K562 (cell line): ENCODE data around the gene SPINT4. TPM values are rescaled to one million over a fixed set of nuclear protein-coding genes. Genes with fewer than 3 reads are reported as not detected.
A peak's percentile ranks its signal among the peaks of the same experiment; 100 is the strongest.

Experiments used
- CREB1 ChIP-seq, 2 experiments: sonication (generic) in 1 of 2; formaldehyde crosslinking in 1 of 2; IDR thresholded peaks; 2 replicates each; pipeline versions ENCODE4 v1.6.1 to v1.8.0; 2012 to 2022; ENCODE audit warnings: inconsistent platforms in 1 of 2, mild to moderate bottlenecking in 1 of 2, missing genetic modification reagents in 1 of 2, moderate library complexity in 1 of 2
- CREM ChIP-seq: IDR thresholded peaks from 2 replicates; pipeline ENCODE4 v1.6.1; 2014; ENCODE audit warnings: antibody characterized with exemption, low read depth
- FOXA1 ChIP-seq: fragments of 450-650 bp; IDR thresholded peaks from 2 replicates; pipeline ENCODE4 v1.6.1; 2016; ENCODE audit warnings: mild to moderate bottlenecking, borderline replicate concordance
- MAFK ChIP-seq: IDR thresholded peaks from 2 replicates; pipeline ENCODE4 v1.6.1; 2011; ENCODE audit warnings: low read length, improper control_type of control experiment
- NR2C2 ChIP-seq, 2 experiments: fragments of 200-800 bp in 1 of 2; sonication (Bioruptor generic) in 1 of 2; sonication (generic) in 1 of 2; formaldehyde crosslinking in 1 of 2; IDR thresholded peaks; 2 replicates each; pipeline versions ENCODE4 v1.6.1 to v1.8.0; 2016 to 2022; ENCODE audit warnings: mild to moderate bottlenecking in 1 of 2, missing compliant biosample characterization in 1 of 2, missing genetic modification characterization in 1 of 2, missing genetic modification reagents in 1 of 2
- PHB2 ChIP-seq: fragments of 450-650 bp; IDR thresholded peaks from 2 replicates; pipeline ENCODE4 v1.6.1; 2017; ENCODE audit warnings: low read depth
- RAD51 ChIP-seq: fragments of 450-650 bp; IDR thresholded peaks from 2 replicates; pipeline ENCODE4 v1.7.1; 2016; ENCODE audit warnings: low read depth, mild to moderate bottlenecking, borderline replicate concordance
- RBM14 ChIP-seq: fragments of 200-400 bp; formaldehyde crosslinking; IDR thresholded peaks from 2 replicates; pipeline ENCODE4 v1.6.1; 2018; ENCODE audit warnings: low read depth, mild to moderate bottlenecking, low read length, moderate library complexity, borderline replicate concordance; ENCODE audit not compliant: insufficient read depth
- REST ChIP-seq, 2 experiments: fragments of 450-650 bp; formaldehyde crosslinking in 1 of 2; IDR thresholded peaks; 2 replicates each; pipeline versions ENCODE4 v1.4.0 to v1.6.1; 2014 to 2020; ENCODE audit warnings: mild to moderate bottlenecking in 2 of 2, borderline replicate concordance in 1 of 2, low read depth in 1 of 2
- TEAD2 ChIP-seq: fragments of 450-650 bp; IDR thresholded peaks from 2 replicates; pipeline ENCODE4 v1.6.1; 2016; ENCODE audit warnings: missing genetic modification characterization, control low read depth, missing compliant biosample characterization
- ZFP1 ChIP-seq: fragments of 450-650 bp; formaldehyde crosslinking; IDR thresholded peaks from 2 replicates; pipeline ENCODE4 v1.4.0; 2020; ENCODE audit warnings: mild to moderate bottlenecking, mixed read lengths
- ZNF133 ChIP-seq: fragments of 250-450 bp; sonication (Bioruptor Pico); IDR thresholded peaks from 2 replicates; pipeline ENCODE4 v1.4.0; 2020; ENCODE audit warnings: mild to moderate bottlenecking
- ZNF24 ChIP-seq: fragments of 450-650 bp; IDR thresholded peaks from 2 replicates; pipeline ENCODE4 v1.6.1; 2016
- polyA plus RNA-seq, 8 experiments: library from polyadenylated mRNA; depleted of rRNA in 4 of 8; stranded (reverse) in 5 of 8; unstranded in 3 of 8; fragments of >200 nt; fragmentation: Nextera tagmentation in 2 of 8; fragmentation: Illumina TruSeq in 1 of 8; extraction: Ambion mirVana in 2 of 8; extraction: Trizol in 1 of 8; gene quantifications; 2 replicates each; pipeline versions ENCODE4 v1.2.1 to v1.2.3, GENCODE V29; 2011 to 2014; ENCODE audit warnings: inconsistent platforms in 1 of 8, missing spikeins in 1 of 8
- total RNA-seq, 7 experiments: library from RNA; depleted of rRNA in 6 of 7; stranded (reverse); fragments of >200 nt in 6 of 7; fragmentation: Illumina TruSeq in 2 of 7; extraction: Trizol in 2 of 7; gene quantifications; 2 replicates each; pipeline versions ENCODE4 v1.2.1 to v1.2.3, GENCODE V29; 2011 to 2021; ENCODE audit warnings: low replicate concordance in 1 of 7
- TF ChIP-seq, protein P1 (sequence below): sonication (generic); formaldehyde crosslinking; IDR thresholded peaks from 2 replicates; pipeline ENCODE4 v1.9.0; 2022; ENCODE audit warnings: mild to moderate bottlenecking, missing genetic modification reagents

SPINT4 gene
- total and polyA plus RNA-seq, 9 of the 15 experiments (the other 6 are each of a cell fraction or from before 2014, with no cell fraction given), result not detected

DNA sequence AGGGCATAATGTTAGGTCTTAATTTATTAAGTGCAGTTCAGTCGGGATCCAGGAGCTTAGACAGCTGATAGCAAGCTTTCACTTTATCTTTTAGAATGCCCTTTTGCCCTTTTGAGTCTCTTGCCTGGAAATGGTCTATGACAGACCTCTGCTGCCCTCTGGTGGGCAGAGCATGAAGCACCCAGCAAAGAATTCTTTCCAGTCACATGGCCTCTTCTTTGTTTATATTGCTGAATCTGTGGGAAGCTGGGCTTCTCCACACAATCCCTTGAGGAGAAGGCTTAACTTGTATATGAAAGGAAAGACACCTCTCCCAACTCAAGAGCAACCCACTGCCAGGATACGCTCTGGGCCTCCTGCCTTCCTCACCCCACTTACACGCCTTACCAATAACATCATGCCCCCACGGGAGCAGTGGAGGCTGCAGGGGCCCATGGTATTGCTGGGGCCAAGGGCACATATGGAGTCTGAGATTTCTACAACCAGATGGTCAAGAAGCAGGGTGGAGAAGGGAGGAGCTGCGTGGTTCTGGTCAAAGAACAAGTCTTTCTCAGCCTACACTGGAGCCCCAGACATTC, 49.1 kb downstream of the SPINT4 start (continued):
- peak; percentile 95 for TF ChIP-seq REST (IDR thresholded peaks at IDR 0.05; ENCODE audit: borderline replicate concordance)
- TF ChIP-seq REST (CRISPR knock-in tag; IDR thresholded peaks at IDR 0.05; ENCODE audit: low read depth), result no peak
- no peak for TF ChIP-seq ZNF133 (CRISPR knock-in tag)
- TF ChIP-seq ZFP1 (CRISPR knock-in tag), result no peak
- TF ChIP-seq CREM, result 0 out of 2 replicates have a peak, but pooled peaks have one; percentile 10
- TF ChIP-seq RBM14, result no peak
- TF ChIP-seq NR2C2 (CRISPR knock-in tag; IDR thresholded peaks at IDR 0.05), result no peak
- peak; percentile 78 for TF ChIP-seq NR2C2 (tag; IDR thresholded peaks at IDR 0.05)
- no peak for TF ChIP-seq PHB2
- peak; percentile 84 for TF ChIP-seq RAD51
- no peak for TF ChIP-seq ZNF24
- TF ChIP-seq TEAD2 (tag), result no peak
- TF ChIP-seq CREB1 (IDR thresholded peaks at IDR 0.05), result no peak
- TF ChIP-seq CREB1 (CRISPR knock-in tag; IDR thresholded peaks at IDR 0.05), result no peak
- TF ChIP-seq FOXA1, result no peak
- TF ChIP-seq, protein P1, sequence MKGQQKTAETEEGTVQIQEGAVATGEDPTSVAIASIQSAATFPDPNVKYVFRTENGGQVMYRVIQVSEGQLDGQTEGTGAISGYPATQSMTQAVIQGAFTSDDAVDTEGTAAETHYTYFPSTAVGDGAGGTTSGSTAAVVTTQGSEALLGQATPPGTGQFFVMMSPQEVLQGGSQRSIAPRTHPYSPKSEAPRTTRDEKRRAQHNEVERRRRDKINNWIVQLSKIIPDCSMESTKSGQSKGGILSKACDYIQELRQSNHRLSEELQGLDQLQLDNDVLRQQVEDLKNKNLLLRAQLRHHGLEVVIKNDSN (CRISPR knock-in tag), result peak; percentile 80
- TF ChIP-seq MAFK, result peak; percentile 23; the same call in 1 of the 2 replicates
